ENCODE results near the gene C3.

DNA sequence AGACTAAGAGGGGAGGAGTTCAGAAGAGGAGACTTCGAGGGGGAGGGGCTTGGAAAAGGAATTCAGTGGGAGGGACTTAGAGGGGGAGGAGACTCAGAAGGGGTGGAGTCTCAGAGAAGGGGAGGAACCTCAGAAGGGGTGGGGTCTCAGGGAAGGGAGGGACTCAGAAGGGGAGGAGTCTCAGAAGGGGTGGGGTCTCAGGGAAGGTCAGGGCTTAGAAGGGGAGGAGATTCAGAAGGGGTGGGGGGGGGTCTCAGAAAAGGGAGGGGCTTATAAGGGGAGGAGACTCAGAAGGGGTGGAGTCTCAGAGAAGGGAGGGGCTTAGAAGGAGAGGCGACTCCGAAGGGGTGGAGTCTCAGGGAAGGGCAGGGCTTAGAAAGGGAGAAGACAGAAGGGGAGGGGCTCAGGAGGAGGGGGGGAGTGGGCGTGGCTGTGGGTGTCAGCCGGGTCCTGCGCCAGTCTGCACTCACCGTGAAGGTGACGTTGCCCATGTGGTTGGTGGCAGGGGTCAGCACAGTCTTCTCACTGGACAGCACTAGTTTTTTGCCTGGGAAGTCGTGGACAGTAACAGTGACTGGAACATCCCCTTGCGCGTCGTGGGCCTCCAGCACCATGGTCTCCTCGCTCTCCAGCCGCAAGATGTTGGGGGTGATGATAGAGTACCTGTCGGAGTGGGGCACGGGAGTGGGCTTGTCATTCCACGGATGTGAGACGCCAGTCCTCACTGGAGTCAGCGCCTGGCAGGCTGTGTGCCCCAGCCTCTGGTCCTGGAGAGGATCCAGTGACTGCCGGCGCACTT lies 1.5 kb downstream of the C3 start:
- TF ChIP-seq POLR2A (IDR thresholded peaks at IDR 0.05; ENCODE audit: low read length), result no peak
- TF ChIP-seq, protein P1, sequence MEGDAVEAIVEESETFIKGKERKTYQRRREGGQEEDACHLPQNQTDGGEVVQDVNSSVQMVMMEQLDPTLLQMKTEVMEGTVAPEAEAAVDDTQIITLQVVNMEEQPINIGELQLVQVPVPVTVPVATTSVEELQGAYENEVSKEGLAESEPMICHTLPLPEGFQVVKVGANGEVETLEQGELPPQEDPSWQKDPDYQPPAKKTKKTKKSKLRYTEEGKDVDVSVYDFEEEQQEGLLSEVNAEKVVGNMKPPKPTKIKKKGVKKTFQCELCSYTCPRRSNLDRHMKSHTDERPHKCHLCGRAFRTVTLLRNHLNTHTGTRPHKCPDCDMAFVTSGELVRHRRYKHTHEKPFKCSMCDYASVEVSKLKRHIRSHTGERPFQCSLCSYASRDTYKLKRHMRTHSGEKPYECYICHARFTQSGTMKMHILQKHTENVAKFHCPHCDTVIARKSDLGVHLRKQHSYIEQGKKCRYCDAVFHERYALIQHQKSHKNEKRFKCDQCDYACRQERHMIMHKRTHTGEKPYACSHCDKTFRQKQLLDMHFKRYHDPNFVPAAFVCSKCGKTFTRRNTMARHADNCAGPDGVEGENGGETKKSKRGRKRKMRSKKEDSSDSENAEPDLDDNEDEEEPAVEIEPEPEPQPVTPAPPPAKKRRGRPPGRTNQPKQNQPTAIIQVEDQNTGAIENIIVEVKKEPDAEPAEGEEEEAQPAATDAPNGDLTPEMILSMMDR (IDR thresholded peaks at IDR 0.05), result no peak
- no peak for TF ChIP-seq CEBPB (IDR thresholded peaks at IDR 0.05)
- TF ChIP-seq, protein P2, sequence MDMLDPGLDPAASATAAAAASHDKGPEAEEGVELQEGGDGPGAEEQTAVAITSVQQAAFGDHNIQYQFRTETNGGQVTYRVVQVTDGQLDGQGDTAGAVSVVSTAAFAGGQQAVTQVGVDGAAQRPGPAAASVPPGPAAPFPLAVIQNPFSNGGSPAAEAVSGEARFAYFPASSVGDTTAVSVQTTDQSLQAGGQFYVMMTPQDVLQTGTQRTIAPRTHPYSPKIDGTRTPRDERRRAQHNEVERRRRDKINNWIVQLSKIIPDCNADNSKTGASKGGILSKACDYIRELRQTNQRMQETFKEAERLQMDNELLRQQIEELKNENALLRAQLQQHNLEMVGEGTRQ (IDR thresholded peaks at IDR 0.05), result no peak
- no peak for TF ChIP-seq HDAC2 (IDR thresholded peaks at IDR 0.05)
- TF ChIP-seq BHLHE40 (IDR thresholded peaks at IDR 0.05; ENCODE audit: low read depth, low read length), result no peak
- TF ChIP-seq MYC (IDR thresholded peaks at IDR 0.05; ENCODE audit: borderline replicate concordance, low read length), result no peak
- no peak for TF ChIP-seq EP300 (IDR thresholded peaks at IDR 0.05)
- TF ChIP-seq JUNB (IDR thresholded peaks at IDR 0.05), result no peak
- no peak for TF ChIP-seq REST (IDR thresholded peaks at IDR 0.05)
